CD14-positive monocyte (primary cell): Measurements from ENCODE around the gene CSTPP1. TPM values are rescaled to one million over a fixed set of nuclear protein-coding genes. Genes with fewer than 3 reads are reported as not detected.

Experiments used
- DNase-seq, 3 donors: peaks; one replicate each; pipeline ENCODE4 v3.0.0-alpha.2; 2011 to 2022
- H2AFZ ChIP-seq: 2 replicates; pipeline ENCODE4 v1.6.0; 2012; ENCODE audit warnings: mild to moderate bottlenecking, low read depth, low read length, inconsistent platforms; ENCODE audit not compliant: insufficient read depth, poor library complexity, severe bottlenecking
- H3K27ac ChIP-seq, 2 donors: 1 replicate in 1 of 2; 2 replicates in 1 of 2; pipeline ENCODE4 v1.5.1; 2012 to 2013; ENCODE audit warnings: low read length in 2 of 2, control low read depth in 1 of 2, inconsistent platforms in 1 of 2, low read depth in 1 of 2, mild to moderate bottlenecking in 1 of 2
- H3K27me3 ChIP-seq, 2 donors: one replicate each; pipeline versions ENCODE4 v1.6.0 to v1.6.1; 2011 to 2013; ENCODE audit warnings: low read length in 2 of 2; ENCODE audit not compliant: control insufficient read depth in 2 of 2, insufficient read depth in 2 of 2
- H3K36me3 ChIP-seq, 2 donors: replicated peaks in 1 of 2; 1 replicate in 1 of 2; 2 replicates in 1 of 2; pipeline versions ENCODE4 v1.5.1 to v1.6.1; 2012 to 2013; ENCODE audit warnings: low read length in 2 of 2, control low read depth in 1 of 2, inconsistent platforms in 1 of 2, mild to moderate bottlenecking in 1 of 2; ENCODE audit not compliant: insufficient read depth in 2 of 2, control insufficient read depth in 1 of 2
- H3K4me1 ChIP-seq, 2 donors: 1 replicate in 1 of 2; 2 replicates in 1 of 2; pipeline versions ENCODE4 v1.5.1 to v1.6.1; 2012 to 2013; ENCODE audit warnings: low read length in 2 of 2, control low read depth in 1 of 2, inconsistent platforms in 1 of 2, mild to moderate bottlenecking in 1 of 2, moderate library complexity in 1 of 2; ENCODE audit not compliant: insufficient read depth in 2 of 2, control insufficient read depth in 1 of 2
- H3K4me2 ChIP-seq: replicated peaks from 2 replicates; pipeline ENCODE3; 2012; ENCODE audit warnings: low read length, moderate library complexity, mild to moderate bottlenecking; ENCODE audit not compliant: poor library complexity, severe bottlenecking; ENCODE audit errors: extremely low read depth
- H3K4me3 ChIP-seq, 3 experiments: fragments of 200-600 bp in 1 of 3; sonication (generic) in 1 of 3; replicated peaks in 1 of 3; 1 replicate in 2 of 3; 2 replicates in 1 of 3; pipeline ENCODE4 v1.5.1; 2011 to 2013; ENCODE audit warnings: low read length in 3 of 3, mild to moderate bottlenecking in 3 of 3, control low read depth in 2 of 3, low read depth in 2 of 3, inconsistent platforms in 1 of 3, moderate library complexity in 1 of 3
- H3K79me2 ChIP-seq: 2 replicates; pipeline ENCODE4 v1.6.0; 2012; ENCODE audit warnings: mild to moderate bottlenecking, control low read depth, inconsistent platforms, low read length, moderate library complexity; ENCODE audit not compliant: insufficient read depth
- H3K9ac ChIP-seq: 2 replicates; pipeline ENCODE4 v1.6.0; 2017; ENCODE audit warnings: low read length, mild to moderate bottlenecking; ENCODE audit not compliant: insufficient read depth, poor library complexity, severe bottlenecking
- H3K9me3 ChIP-seq, 2 donors: replicated peaks in 1 of 2; 1 replicate in 1 of 2; 2 replicates in 1 of 2; pipeline versions ENCODE4 v1.5.1 to v1.6.1; 2012 to 2013; ENCODE audit warnings: low read length in 2 of 2, control low read depth in 1 of 2; ENCODE audit not compliant: control insufficient read depth in 1 of 2, insufficient read depth in 1 of 2
- H4K20me1 ChIP-seq: 2 replicates; pipeline ENCODE4 v1.6.0; 2012; ENCODE audit warnings: mild to moderate bottlenecking, low read length, control low read depth, moderate library complexity; ENCODE audit not compliant: insufficient read depth
- H3K27ac Mint-ChIP-seq, 7 donors: one replicate each; pipeline ENCODE4 v1.8.0; 2020; ENCODE audit warnings: mild to moderate bottlenecking in 7 of 7, mixed read lengths in 7 of 7, moderate library complexity in 6 of 7, inconsistent platforms in 2 of 7
- H3K27me3 Mint-ChIP-seq, 3 donors: one replicate each; pipeline ENCODE4 v1.8.0; 2021 to 2022; ENCODE audit warnings: low read depth in 3 of 3, mild to moderate bottlenecking in 3 of 3, mixed read lengths in 3 of 3, moderate library complexity in 3 of 3, inconsistent platforms in 1 of 3
- H3K36me3 Mint-ChIP-seq, 2 donors: one replicate each; pipeline ENCODE4 v1.8.0; 2020; ENCODE audit warnings: mixed read lengths in 2 of 2, inconsistent platforms in 1 of 2, mild to moderate bottlenecking in 1 of 2
- H3K4me1 Mint-ChIP-seq: one replicate; pipeline ENCODE4 v1.8.0; 2020; ENCODE audit warnings: mild to moderate bottlenecking, mixed read lengths
- H3K4me3 Mint-ChIP-seq, 2 donors: one replicate each; pipeline ENCODE4 v1.8.0; 2020; ENCODE audit warnings: mild to moderate bottlenecking in 2 of 2, mixed read lengths in 2 of 2, moderate library complexity in 1 of 2
- H3K9me3 Mint-ChIP-seq, 7 donors: one replicate each; pipeline ENCODE4 v1.8.0; 2020 to 2022; ENCODE audit warnings: mixed read lengths in 7 of 7, mild to moderate bottlenecking in 6 of 7, moderate library complexity in 6 of 7, inconsistent platforms in 2 of 7
- CTCF ChIP-seq: fragments of 200-600 bp; IDR thresholded peaks from one replicate; pipeline ENCODE4 v1.8.0; 2022; ENCODE audit warnings: antibody characterized with exemption, mild to moderate bottlenecking
- WGBS: methylation state at CpG from one replicate; pipeline ENCODE4 v1.1.5; 2013; ENCODE audit warnings: missing lambda C conversion rate; ENCODE audit not compliant: insufficient coverage; 5-methylcytosine and 5-hydroxymethylcytosine counted together
- intact Hi-C, 2 donors: fragments of 100-400 bp; cut with micrococcal nuclease; formaldehyde crosslinking; loops; one replicate each; pipeline versions ENCODE4 v1.15.0 to v1.15.1; 2023
- polyA plus RNA-seq, 3 donors: library from polyadenylated mRNA; depleted of rRNA in 1 of 3; unstranded in 2 of 3; stranded (reverse) in 1 of 3; fragments of 300-500 nt in 2 of 3; fragments of >200 nt in 1 of 3; fragmentation: Illumina TruSeq in 2 of 3; gene quantifications; 1 replicate in 2 of 3; 2 replicates in 1 of 3; pipeline ENCODE4 v1.2.3, GENCODE V29; 2012 to 2021

The CSTPP1 gene
- polyA plus RNA-seq, 3 donors: 4.5 to 6.5 (median 5.9) TPM

DNA sequence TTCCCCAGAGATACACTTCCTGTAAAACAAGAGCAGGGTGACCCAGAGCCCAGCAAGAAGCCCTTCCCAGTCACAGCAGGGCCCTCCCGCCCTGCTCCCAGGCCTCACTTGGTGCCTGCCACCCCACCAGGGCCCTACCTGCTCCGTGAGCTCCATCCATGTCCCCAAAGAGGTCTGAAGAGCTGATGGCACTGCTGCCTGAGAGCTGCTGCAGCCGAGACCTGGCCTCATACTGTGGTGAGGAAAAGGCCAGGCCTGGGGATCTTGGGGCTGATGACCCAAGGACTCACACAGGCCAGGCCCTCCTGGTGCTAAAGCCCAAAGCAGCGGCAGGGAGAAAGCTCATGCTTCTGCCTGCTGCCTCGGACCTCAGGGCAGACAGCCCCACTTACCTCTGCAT lies 229.8 kb downstream of the CSTPP1 start:
- DNase-seq: no peak
- H3K27ac ChIP-seq: no peak overlapping the region
- H3K36me3 ChIP-seq: peaks cover 71 to 96% of the 10 kb centered on the region in 2 donors
- 94% methylated on average over 5 of the region's 5 CpGs for WGBS
- no peak overlapping the region for H3K9ac ChIP-seq
- Mint-ChIP-seq H3K36me3 (peaks cover 65 to 93% of the 10 kb centered on the region in 2 donors), H3K27me3 (no peaks in the 10 kb centered on the region), H3K27ac (peak overlapping the region in 1 of 7 donors; percentile 23), H3K4me3 (no peak overlapping the region), H3K9me3 (no peaks in the 10 kb centered on the region), H3K4me1 (no peaks in the 10 kb centered on the region)
- no peak for TF ChIP-seq CTCF
- no peak overlapping the region for H3K4me3 ChIP-seq
- intact Hi-C loops: no loop called here
- no peaks in the 10 kb centered on the region for H3K4me1 ChIP-seq
- H3K79me2 ChIP-seq: peaks cover 41% of the 10 kb centered on the region
- H3K9me3 ChIP-seq: no peaks in the 10 kb centered on the region
- H3K27me3 ChIP-seq: no peaks in the 10 kb centered on the region
- H2AFZ ChIP-seq: no peak overlapping the region
- peaks cover 94% of the 10 kb centered on the region for H4K20me1 ChIP-seq
- no peak overlapping the region for H3K4me2 ChIP-seq

- intact Hi-C loops: loop anchor here in 1 of 2 donors (10.0 kb wide), 1 partner anchor 466 kb away; the partner anchor contains the start of genes ARHGAP1 and ZNF408
- Histone ChIP-seq H4K20me1 (peaks cover 99% of the 10 kb centered on the region), H3K36me3 (peaks cover 78 to 93% of the 10 kb centered on the region in 2 donors), H3K9me3 (no peaks in the 10 kb centered on the region), H3K4me1 (peaks cover 9 to 11% of the 10 kb centered on the region in 2 donors), H3K27ac (no peak overlapping the region), H2AFZ (no peak overlapping the region), H3K27me3 (no peaks in the 10 kb centered on the region), H3K9ac (no peak overlapping the region), H3K4me2 (no peak overlapping the region), H3K4me3 (no peak overlapping the region), H3K79me2 (peaks cover 89% of the 10 kb centered on the region)
- 95% methylated on average over 13 of the region's 16 CpGs for WGBS
- no peaks in the 10 kb centered on the region for H3K9me3 Mint-ChIP-seq
- H3K4me3 Mint-ChIP-seq: no peak overlapping the region
- H3K27me3 Mint-ChIP-seq: no peaks in the 10 kb centered on the region
- TF ChIP-seq CTCF: no peak
- no peak for DNase-seq
- peak overlapping the region in 1 of 7 donors; percentile 68 for H3K27ac Mint-ChIP-seq
- H3K36me3 Mint-ChIP-seq: peaks cover 61 to 90% of the 10 kb centered on the region in 2 donors
- H3K4me1 Mint-ChIP-seq: peaks cover 7% of the 10 kb centered on the region
Measured at GRCh38 chr11:47171061-47171838, 234.7 kb downstream of the CSTPP1 start.
